ENCODE data around the gene OSBPL2.
A peak's percentile ranks its signal among the peaks of the same experiment; 100 is the strongest.

The OSBPL2 gene

DNA sequence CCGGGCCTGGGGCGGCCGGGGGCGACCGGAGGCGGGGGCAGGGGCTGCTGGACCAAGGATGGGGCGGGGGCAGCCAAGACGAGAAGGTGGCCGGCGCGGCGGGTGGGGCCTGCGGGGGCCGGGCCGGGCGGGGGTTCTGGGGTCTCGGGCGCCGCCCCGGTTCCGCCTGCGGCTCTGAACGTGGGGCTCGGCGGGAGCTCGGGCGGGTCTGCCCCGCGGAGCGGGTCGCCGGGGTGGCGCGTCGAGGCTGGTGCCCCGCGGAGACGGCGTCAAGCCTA, 64.7 kb downstream of the OSBPL2 start:
- peaks cover 15% of the 10 kb centered on the region for H3K4me1 ChIP-seq (ENCODE audit: low read depth, poor library complexity, severe bottlenecking)
- H3K4me2 ChIP-seq: no peak overlapping the region; the same call in 1 of the 2 replicates
- H3K27ac ChIP-seq: peak overlapping the region; percentile 98; the same call in 1 of the 2 replicates
- H3K9ac ChIP-seq: peak overlapping the region; percentile 97; the same call in 1 of the 2 replicates
- H3K36me3 ChIP-seq (ENCODE audit: insufficient read depth): peaks cover 23% of the 10 kb centered on the region; the same call in 1 of the 2 replicates
- H2AFZ ChIP-seq (ENCODE audit: low read depth): no peak overlapping the region
- H4K20me1 ChIP-seq (ENCODE audit: insufficient read depth): peaks cover 22% of the 10 kb centered on the region
- no peak overlapping the region for H3K4me3 ChIP-seq (IDR thresholded peaks at IDR 0.05; ENCODE audit: insufficient read depth, low read depth, low read length)
- H3K79me2 ChIP-seq (ENCODE audit: insufficient read depth, low read depth): peaks cover 38% of the 10 kb centered on the region
- no peaks in the 10 kb centered on the region for H3K27me3 ChIP-seq (ENCODE audit: insufficient read depth, low read depth)
- TF ChIP-seq, protein P1, sequence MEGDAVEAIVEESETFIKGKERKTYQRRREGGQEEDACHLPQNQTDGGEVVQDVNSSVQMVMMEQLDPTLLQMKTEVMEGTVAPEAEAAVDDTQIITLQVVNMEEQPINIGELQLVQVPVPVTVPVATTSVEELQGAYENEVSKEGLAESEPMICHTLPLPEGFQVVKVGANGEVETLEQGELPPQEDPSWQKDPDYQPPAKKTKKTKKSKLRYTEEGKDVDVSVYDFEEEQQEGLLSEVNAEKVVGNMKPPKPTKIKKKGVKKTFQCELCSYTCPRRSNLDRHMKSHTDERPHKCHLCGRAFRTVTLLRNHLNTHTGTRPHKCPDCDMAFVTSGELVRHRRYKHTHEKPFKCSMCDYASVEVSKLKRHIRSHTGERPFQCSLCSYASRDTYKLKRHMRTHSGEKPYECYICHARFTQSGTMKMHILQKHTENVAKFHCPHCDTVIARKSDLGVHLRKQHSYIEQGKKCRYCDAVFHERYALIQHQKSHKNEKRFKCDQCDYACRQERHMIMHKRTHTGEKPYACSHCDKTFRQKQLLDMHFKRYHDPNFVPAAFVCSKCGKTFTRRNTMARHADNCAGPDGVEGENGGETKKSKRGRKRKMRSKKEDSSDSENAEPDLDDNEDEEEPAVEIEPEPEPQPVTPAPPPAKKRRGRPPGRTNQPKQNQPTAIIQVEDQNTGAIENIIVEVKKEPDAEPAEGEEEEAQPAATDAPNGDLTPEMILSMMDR (conservative IDR thresholded peaks at IDR 0.05; ENCODE audit: low read depth, low read length): no peak

- Histone ChIP-seq H4K20me1 (ENCODE audit: insufficient read depth) (peaks cover 22% of the 10 kb centered on the region), H3K79me2 (ENCODE audit: insufficient read depth, low read depth) (peaks cover 38% of the 10 kb centered on the region), H3K27ac (peak overlapping the region; percentile 98; the same call in 1 of the 2 replicates), H3K27me3 (ENCODE audit: insufficient read depth, low read depth) (no peaks in the 10 kb centered on the region), H2AFZ (ENCODE audit: low read depth) (no peak overlapping the region), H3K4me3 (IDR thresholded peaks at IDR 0.05; ENCODE audit: insufficient read depth, low read depth, low read length) (no peak overlapping the region), H3K9ac (peak overlapping the region; percentile 97; the same call in 1 of the 2 replicates), H3K4me1 (ENCODE audit: low read depth, poor library complexity, severe bottlenecking) (peaks cover 15% of the 10 kb centered on the region), H3K36me3 (ENCODE audit: insufficient read depth) (peaks cover 23% of the 10 kb centered on the region; the same call in 1 of the 2 replicates), H3K4me2 (peak overlapping the region; percentile 99)
- TF ChIP-seq, protein P1 (conservative IDR thresholded peaks at IDR 0.05; ENCODE audit: low read depth, low read length): no peak
Measured at GRCh38 chr20:62303340-62304226, 65.3 kb downstream of the OSBPL2 start.

GRCh38 chr20:62304331-62305148, 66.2 kb downstream of the OSBPL2 start:
- TF ChIP-seq, protein P1 (conservative IDR thresholded peaks at IDR 0.05; ENCODE audit: low read depth, low read length): no peak
- H3K79me2 ChIP-seq (ENCODE audit: insufficient read depth, low read depth): peaks cover 38% of the 10 kb centered on the region

GRCh38 chr20:62305149-62305764, 66.9 kb downstream of the OSBPL2 start:
- H3K4me3 ChIP-seq (IDR thresholded peaks at IDR 0.05; ENCODE audit: insufficient read depth, low read depth, low read length): no peak overlapping the region
- peaks cover 23% of the 10 kb centered on the region; the same call in 1 of the 2 replicates for H3K36me3 ChIP-seq (ENCODE audit: insufficient read depth)
- peaks cover 38% of the 10 kb centered on the region for H3K79me2 ChIP-seq (ENCODE audit: insufficient read depth, low read depth)
- no peak overlapping the region for H2AFZ ChIP-seq (ENCODE audit: low read depth)
- peak overlapping the region; percentile 99; the same call in 1 of the 2 replicates for H3K4me2 ChIP-seq
- TF ChIP-seq, protein P1 (conservative IDR thresholded peaks at IDR 0.05; ENCODE audit: low read depth, low read length): no peak
- H4K20me1 ChIP-seq (ENCODE audit: insufficient read depth): peaks cover 22% of the 10 kb centered on the region
- no peaks in the 10 kb centered on the region for H3K27me3 ChIP-seq (ENCODE audit: insufficient read depth, low read depth)
- H3K27ac ChIP-seq: no peak overlapping the region
- H3K4me1 ChIP-seq (ENCODE audit: low read depth, poor library complexity, severe bottlenecking): peaks cover 15% of the 10 kb centered on the region
- H3K9ac ChIP-seq: no peak overlapping the region

More at GRCh38 chr20:62304331-62305148, 66.2 kb downstream of the OSBPL2 start:
- no peaks in the 10 kb centered on the region for H3K27me3 ChIP-seq (ENCODE audit: insufficient read depth, low read depth)
- no peak overlapping the region; the same call in 1 of the 2 replicates for H3K27ac ChIP-seq
- H3K4me3 ChIP-seq (IDR thresholded peaks at IDR 0.05; ENCODE audit: insufficient read depth, low read depth, low read length): no peak overlapping the region
- peak overlapping the region; percentile 97; the same call in 1 of the 2 replicates for H3K9ac ChIP-seq
- H3K4me1 ChIP-seq (ENCODE audit: low read depth, poor library complexity, severe bottlenecking): peaks cover 15% of the 10 kb centered on the region
- peaks cover 22% of the 10 kb centered on the region for H4K20me1 ChIP-seq (ENCODE audit: insufficient read depth)
- no peak overlapping the region for H2AFZ ChIP-seq (ENCODE audit: low read depth)
- H3K4me2 ChIP-seq: peak overlapping the region; percentile 99
- peaks cover 23% of the 10 kb centered on the region; the same call in 1 of the 2 replicates for H3K36me3 ChIP-seq (ENCODE audit: insufficient read depth)
